ENCODE data around the gene FES.
A peak's percentile ranks its signal among the peaks of the same experiment; 100 is the strongest.
"Not testable (repeated sequence)": the region's sequence is repeated elsewhere in the genome, so short reads cannot be mapped to it uniquely, and the experiment has no call there.

Gene FES

GRCh38 chr15:90860942-90861675, 23.2 kb upstream of the FES start:
- DNase-seq (ENCODE audit: low read depth in 2 of 2) = no peak

DNA sequence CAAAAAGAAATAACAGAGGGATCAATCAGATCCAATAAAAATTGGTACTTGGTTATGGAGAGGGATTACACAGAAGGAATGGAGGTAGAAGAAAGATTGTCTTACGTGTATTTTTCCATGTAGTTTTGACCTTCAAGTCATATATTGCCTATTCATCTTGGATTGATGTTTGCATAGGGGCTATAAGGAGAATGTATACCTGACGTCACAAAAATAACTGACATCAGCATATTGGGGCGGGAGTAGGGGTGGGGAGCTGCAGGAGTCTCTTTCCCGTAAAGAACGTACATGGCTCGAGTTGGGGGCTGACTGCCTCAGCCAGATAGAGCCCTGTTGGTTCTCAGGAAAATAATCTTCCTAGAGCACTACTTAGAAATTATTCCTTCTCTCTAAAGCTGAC, 21.8 kb upstream of the FES start:
- no peak for DNase-seq (ENCODE audit: low read depth in 2 of 2)

GRCh38 chr15:90862964-90863778, 21.1 kb upstream of the FES start:
- no peak for DNase-seq (ENCODE audit: low read depth in 2 of 2)

GRCh38 chr15:90863987-90864386, 20.3 kb upstream of the FES start:
- no peak for DNase-seq (ENCODE audit: low read depth in 2 of 2)

GRCh38 chr15:90864507-90864906, 19.8 kb upstream of the FES start:
- DNase-seq (ENCODE audit: low read depth in 2 of 2) = no peak

GRCh38 chr15:90865702-90866101, 18.6 kb upstream of the FES start:
- no peak for DNase-seq (ENCODE audit: low read depth in 2 of 2)

GRCh38 chr15:90866161-90866715, 18.1 kb upstream of the FES start:
- no peak for DNase-seq (ENCODE audit: low read depth in 2 of 2)

DNA sequence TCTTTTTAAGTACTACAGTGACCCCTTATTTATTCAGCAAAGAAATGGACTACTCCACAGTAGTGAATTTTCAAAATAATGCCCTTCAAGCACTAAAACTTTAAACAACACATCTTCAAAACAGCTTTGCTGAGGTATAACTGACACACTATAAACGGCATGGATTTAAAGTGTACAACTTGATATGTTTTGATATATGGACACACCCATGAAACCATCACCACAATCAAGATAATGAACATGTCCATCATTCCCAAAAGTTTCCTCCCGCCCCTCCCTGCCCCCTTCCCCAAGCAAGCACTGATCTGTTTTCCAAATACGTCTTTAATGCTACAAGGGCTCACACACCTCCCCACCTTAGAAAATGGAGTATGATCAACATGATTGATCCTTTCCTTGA, 17.5 kb upstream of the FES start:
- DNase-seq (ENCODE audit: low read depth in 2 of 2) = no peak

- DNase-seq (ENCODE audit: low read depth in 2 of 2) = no peak
Observed at GRCh38 chr15:90868261-90868689, 16.0 kb upstream of the FES start, which contains the start of gene FURIN. FURIN (plus strand) TSS chr15:90868588; CDS start chr15:90875741, 7,153 bp downstream.

DNA sequence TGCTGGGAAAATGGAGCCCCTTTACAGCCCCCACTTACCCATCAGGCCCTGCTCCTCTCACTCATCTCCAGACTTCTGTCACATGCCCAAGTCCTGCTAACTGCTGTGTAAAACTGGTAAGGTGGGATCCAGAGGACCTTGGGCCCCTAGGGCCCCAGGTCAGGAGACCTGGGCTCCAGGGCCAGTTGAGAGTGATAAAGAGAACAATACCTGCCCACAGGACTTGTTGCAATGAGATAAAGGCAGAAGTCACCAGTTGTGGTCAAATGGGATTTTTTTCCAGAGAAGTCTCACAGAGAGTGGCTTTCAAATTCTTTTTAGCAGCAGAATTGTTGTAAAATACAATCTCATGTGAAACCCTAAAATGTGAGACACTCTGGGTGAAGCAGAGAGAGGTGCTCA, 15.2 kb upstream of the FES start:
- DNase-seq (ENCODE audit: low read depth in 2 of 2) = no peak

- peak; percentile 52 to 55 for DNase-seq (ENCODE audit: low read depth in 2 of 2)
Observed at GRCh38 chr15:90869601-90870353, 14.5 kb upstream of the FES start.

GRCh38 chr15:90870354-90871138, 13.8 kb upstream of the FES start:
- no peak for DNase-seq (ENCODE audit: low read depth in 2 of 2)

DNA sequence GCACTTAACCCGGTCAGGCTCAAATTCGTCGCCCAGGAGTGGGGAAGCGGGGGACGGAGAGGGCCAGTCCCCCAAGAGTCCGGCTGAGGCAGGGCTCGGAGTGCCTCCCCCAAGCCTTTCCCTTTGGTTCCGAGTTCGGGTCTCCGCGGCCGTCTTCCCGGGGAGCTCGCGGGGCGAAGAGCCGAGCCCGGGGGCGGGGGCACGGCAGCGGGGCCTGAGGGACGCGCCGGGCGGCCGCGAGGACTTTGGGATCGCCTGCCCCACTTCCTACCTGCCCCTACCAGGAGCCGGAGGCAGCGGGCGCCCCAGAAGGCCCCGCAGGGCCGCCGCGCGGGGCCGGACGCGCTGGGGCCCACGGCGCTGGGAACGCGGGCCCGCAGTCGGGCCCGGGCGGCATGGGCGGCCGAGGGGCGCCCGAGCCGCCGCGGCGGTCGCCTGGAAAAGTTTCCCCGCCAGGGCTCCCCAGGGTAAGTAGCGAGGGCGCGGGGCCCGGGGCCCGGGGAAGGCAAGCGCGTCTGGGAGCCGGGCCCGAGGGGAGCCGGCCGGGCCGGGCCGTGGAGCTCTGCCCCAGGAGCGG, 13.1 kb upstream of the FES start:
- DNase-seq (ENCODE audit: low read depth in 2 of 2) = no peak

GRCh38 chr15:90871716-90872485, 12.4 kb upstream of the FES start:
- DNase-seq (ENCODE audit: low read depth in 2 of 2) = no peak

DNA sequence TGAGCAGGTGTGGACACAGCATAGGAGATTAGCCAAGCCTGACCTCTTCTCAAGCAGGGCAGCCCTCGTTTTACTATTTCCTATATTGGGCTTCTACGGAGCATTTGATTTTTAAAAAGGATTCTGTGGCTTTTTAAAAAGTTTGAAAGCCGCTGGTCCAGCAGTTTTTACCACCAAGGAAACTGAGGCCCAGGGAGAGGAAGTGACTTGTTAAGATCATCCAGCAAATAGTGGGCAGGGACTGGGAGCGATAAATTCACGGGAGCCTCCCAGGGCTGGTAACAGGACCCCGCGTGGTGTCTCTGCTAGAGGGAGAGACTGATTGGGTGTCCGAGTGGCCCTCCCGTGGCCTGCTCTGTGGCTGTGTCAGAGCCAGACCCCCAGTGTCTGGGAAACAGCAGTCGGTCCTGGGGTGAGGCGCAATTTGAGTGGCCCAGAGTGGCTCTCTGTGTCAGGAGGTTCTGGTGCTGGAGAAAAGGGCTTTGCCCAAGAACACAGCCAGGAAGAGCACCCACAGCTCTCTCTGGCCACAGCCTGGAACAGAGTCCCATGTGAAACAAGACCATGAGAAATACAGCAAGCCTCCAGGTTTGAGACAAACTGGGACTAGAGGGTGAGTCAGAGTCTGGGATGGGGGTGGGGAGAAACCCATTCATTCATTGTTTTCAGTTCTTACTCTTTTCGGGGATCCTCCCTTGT, 11.7 kb upstream of the FES start:
- DNase-seq (ENCODE audit: low read depth in 2 of 2) = peak; percentile 49 to 63

- DNase-seq (ENCODE audit: low read depth in 2 of 2) = no peak
Observed at GRCh38 chr15:90873488-90873997, 10.8 kb upstream of the FES start.

DNA sequence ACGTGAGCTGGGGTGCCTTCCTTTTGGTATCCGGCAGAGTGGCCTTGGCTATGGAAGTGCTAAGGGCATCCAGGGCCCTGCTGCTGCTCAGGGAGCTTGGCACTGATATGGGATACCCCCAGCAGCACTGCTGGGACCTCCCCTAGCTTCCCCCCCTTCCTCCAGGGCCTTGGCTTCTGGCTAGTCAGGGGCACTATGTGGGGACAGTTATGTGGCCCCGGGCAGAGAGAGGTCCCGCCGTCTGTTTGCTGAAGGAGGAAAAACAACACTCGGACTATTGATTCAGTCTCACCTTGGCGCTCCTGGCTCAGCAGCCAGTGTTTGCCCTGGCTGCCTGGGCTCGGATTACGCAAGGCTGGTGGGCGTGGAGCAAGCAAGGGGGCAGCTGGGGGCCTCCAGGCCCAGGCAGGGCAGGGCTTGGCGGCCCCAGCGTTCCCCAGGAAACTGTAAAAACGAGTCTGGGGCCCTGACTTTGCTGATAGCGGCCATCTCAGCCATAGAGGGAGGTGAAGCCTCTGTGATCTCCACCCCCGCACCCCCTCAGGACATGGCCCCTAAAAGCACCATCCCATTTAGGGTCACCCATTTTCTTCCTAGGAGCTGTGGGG, 10.2 kb upstream of the FES start:
- no peak for DNase-seq (ENCODE audit: low read depth in 2 of 2)

DNA sequence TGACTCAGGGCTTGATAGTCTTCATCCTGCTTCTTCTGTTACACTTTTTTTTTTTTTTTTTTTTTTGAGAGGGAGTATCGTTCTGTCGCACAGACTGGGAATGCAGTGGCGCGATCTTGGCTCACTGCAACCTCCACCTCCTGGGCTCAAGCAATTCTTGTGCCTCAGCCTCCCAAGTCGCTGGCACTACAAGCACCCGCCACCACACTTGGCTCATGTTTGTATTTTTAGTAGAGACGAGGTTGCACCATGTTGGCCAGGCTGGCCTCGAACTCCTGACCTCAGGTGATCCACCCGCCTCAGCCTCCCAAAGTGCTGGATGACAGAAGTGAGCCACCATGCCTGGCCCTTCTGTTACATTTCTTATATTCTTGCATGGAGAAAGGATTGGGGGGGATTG, 9.3 kb upstream of the FES start:
- not testable (repeated sequence) for DNase-seq (ENCODE audit: low read depth in 2 of 2)

DNA sequence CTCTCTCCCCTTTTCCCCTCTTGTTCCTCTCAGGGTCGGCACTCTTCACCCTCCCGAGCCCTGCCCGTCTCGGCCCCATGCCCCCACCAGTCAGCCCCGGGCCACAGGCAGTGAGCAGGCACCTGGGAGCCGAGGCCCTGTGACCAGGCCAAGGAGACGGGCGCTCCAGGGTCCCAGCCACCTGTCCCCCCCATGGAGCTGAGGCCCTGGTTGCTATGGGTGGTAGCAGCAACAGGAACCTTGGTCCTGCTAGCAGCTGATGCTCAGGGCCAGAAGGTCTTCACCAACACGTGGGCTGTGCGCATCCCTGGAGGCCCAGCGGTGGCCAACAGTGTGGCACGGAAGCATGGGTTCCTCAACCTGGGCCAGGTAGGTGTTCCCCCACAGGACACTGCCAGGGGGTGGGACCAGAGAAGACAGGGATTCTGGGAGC, 8.7 kb upstream of the FES start:
- DNase-seq (ENCODE audit: low read depth in 2 of 2) = no peak
